Measurements from ENCODE around the gene CRCP.
"Not testable (repeated sequence)": the region's sequence is repeated elsewhere in the genome, so short reads cannot be mapped to it uniquely, and the experiment has no call there.

Gene CRCP

DNA sequence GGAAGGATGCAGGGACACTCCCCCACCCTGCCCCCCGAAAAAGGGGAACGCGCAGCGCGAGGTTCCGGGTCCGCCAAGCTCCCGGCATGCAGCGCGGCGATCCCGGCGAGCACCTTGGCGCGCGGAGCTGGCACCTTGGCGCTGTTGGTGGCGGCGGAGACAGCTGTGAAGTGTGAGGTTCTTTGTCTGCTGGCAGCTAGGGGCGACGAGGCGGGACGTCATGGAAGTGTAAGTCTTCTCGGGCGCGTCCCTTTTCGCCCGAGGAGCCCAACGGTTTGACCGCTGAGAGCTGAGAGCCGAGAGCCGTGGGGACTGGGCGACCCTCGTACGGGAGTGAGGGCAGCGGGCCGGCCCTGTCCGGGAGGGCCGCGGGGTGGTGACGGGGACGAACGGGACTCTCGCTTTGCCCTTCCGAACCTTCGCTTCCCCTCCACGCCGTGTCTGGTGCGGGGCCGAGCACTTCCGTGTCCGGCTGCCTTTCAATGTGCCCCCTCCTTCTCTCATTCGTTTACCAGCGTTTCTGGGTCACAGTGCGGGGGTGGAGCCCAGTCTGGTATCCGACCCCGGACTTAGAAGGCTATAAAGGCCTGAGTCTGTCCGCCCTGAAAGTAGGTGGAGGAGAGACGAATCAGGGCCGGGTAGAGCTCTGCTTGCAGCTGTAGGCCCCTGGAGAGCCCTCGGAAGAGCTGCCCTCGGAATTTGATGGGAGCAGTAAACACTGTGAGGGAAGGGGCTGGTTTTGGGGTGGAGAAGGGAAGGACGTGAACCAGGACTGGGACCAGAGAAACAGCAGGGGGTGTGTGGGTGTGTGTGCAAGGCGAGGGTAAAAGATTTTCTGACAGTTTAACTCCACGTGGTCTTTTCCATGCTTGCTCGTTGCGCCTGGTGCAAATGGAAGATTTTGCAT, at the start of gene CRCP:
CRCP (plus strand) TSS at position 105 of the 907 bp plus-strand sequence; CDS start at position 221, 116 bp downstream.
- TF ChIP-seq CTCF (IDR thresholded peaks at IDR 0.05; ENCODE audit: poor library complexity, severe bottlenecking) = peak; percentile 37
- Histone ChIP-seq H3K36me3 (ENCODE audit: low read depth) (peaks cover 34% of the 10 kb centered on the region), H3K4me3 (ENCODE audit: severe bottlenecking) (peak within 1 kb of the TSS; percentile 90), H3K4me1 (ENCODE audit: insufficient read depth, poor library complexity, severe bottlenecking) (peaks cover 26% of the 10 kb centered on the region), H3K27ac (ENCODE audit: poor library complexity, severe bottlenecking) (peak within 1 kb of the TSS; percentile 70), H3K27me3 (ENCODE audit: insufficient read depth, poor library complexity, severe bottlenecking) (no peaks in the 10 kb centered on the region), H3K9me3 (ENCODE audit: severe bottlenecking) (no peaks in the 10 kb centered on the region)
- ATAC-seq (ENCODE audit: low read depth) (peak; percentile 71), DNase-seq (ENCODE audit: low spot score) (peak; percentile 76)

DNA sequence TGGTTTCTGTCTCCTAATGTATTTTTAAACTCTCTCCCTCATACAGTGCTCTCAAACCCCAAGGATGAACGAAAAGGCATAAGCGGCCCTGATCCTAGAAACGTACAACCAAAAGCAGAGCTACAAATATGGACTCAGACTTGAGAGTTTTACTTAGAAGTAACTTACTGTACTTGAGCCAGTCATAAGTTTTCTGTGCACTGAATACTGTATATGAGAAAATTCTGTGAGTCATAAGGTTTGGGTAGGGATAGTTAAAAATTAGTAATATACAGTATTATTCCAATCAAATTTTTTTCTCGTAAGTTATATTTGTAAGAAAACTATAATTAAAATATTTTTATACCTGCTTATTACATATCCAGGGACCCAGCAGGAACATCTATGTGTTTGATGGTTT, 44.9 kb upstream of the CRCP start:
- Histone ChIP-seq H3K36me3 (ENCODE audit: low read depth) (no peaks in the 10 kb centered on the region), H3K9me3 (ENCODE audit: severe bottlenecking) (peaks cover 1% of the 10 kb centered on the region), H3K4me1 (ENCODE audit: insufficient read depth, poor library complexity, severe bottlenecking) (no peaks in the 10 kb centered on the region), H3K27me3 (ENCODE audit: insufficient read depth, poor library complexity, severe bottlenecking) (no peaks in the 10 kb centered on the region), H3K4me3 (ENCODE audit: severe bottlenecking) (no peak overlapping the region), H3K27ac (ENCODE audit: poor library complexity, severe bottlenecking) (no peak overlapping the region)
- TF ChIP-seq CTCF (IDR thresholded peaks at IDR 0.05; ENCODE audit: poor library complexity, severe bottlenecking) = no peak
- ATAC-seq (ENCODE audit: low read depth) = no peak
- DNase-seq (ENCODE audit: low spot score) = no peak

DNA sequence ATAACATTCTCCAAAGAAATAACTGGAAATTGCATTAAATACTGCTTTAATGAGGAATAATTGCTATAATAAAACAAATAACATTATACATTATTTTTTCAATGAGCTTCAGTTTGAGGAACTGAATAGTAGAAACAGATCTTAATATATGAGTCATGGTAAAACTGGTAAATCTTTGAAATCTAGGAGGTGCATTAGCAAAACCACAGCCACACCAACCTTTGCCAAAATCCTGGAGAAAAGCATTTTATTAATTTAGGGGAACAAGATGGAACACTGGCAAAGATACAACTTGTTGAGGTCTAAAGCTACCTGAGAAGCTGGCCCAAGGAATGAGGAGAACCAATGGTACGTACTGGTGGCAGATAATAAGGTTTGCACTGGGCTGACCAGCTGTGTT, 44.4 kb upstream of the CRCP start:
- TF ChIP-seq CTCF (IDR thresholded peaks at IDR 0.05; ENCODE audit: poor library complexity, severe bottlenecking) = no peak
- no peak for DNase-seq (ENCODE audit: low spot score)
- Histone ChIP-seq H3K36me3 (ENCODE audit: low read depth) (no peaks in the 10 kb centered on the region), H3K4me1 (ENCODE audit: insufficient read depth, poor library complexity, severe bottlenecking) (no peaks in the 10 kb centered on the region), H3K9me3 (ENCODE audit: severe bottlenecking) (peaks cover 1% of the 10 kb centered on the region), H3K27me3 (ENCODE audit: insufficient read depth, poor library complexity, severe bottlenecking) (no peaks in the 10 kb centered on the region), H3K27ac (ENCODE audit: poor library complexity, severe bottlenecking) (no peak overlapping the region), H3K4me3 (ENCODE audit: severe bottlenecking) (no peak overlapping the region)
- ATAC-seq (ENCODE audit: low read depth) = no peak

- ATAC-seq (ENCODE audit: low read depth); H3K4me1 ChIP-seq (ENCODE audit: insufficient read depth, poor library complexity, severe bottlenecking); H3K27me3 ChIP-seq (ENCODE audit: insufficient read depth, poor library complexity, severe bottlenecking); H3K27ac ChIP-seq (ENCODE audit: poor library complexity, severe bottlenecking); H3K36me3 ChIP-seq (ENCODE audit: low read depth); H3K4me3 ChIP-seq (ENCODE audit: severe bottlenecking); DNase-seq (ENCODE audit: low spot score); H3K9me3 ChIP-seq (ENCODE audit: severe bottlenecking): not testable (repeated sequence)
- peak; percentile 28 for TF ChIP-seq CTCF (IDR thresholded peaks at IDR 0.05; ENCODE audit: poor library complexity, severe bottlenecking)
Observed at GRCh38 chr7:66072208-66072607, 42.4 kb upstream of the CRCP start.
